K562 (cell line): Measurements from ENCODE around the gene PRTFDC1. TPM values are rescaled to one million over a fixed set of nuclear protein-coding genes. Genes with fewer than 3 reads are reported as not detected.

Experiments
- ARID1B ChIP-seq: fragments of 450-650 bp; IDR thresholded peaks from 2 replicates; pipeline ENCODE4 v1.6.1; 2016; ENCODE audit warnings: antibody characterized with exemption, mild to moderate bottlenecking, inconsistent platforms
- ARNT ChIP-seq, 2 experiments: fragments of 450-650 bp; IDR thresholded peaks; 2 replicates each; pipeline ENCODE4 v1.6.1; 2016; ENCODE audit warnings: mild to moderate bottlenecking in 1 of 2
- BACH1 ChIP-seq: fragments of 200-800 bp; sonication (Bioruptor generic); IDR thresholded peaks from 2 replicates; pipeline ENCODE4 v1.6.1; 2016; ENCODE audit warnings: missing genetic modification characterization, missing compliant biosample characterization
- CXXC5 ChIP-seq: fragments of 250-450 bp; sonication (Bioruptor Pico); IDR thresholded peaks from 2 replicates; pipeline ENCODE4 v1.8.0; 2022; ENCODE audit warnings: inconsistent platforms, mild to moderate bottlenecking, moderate library complexity
- ESRRA ChIP-seq: fragments of 450-650 bp; IDR thresholded peaks from 2 replicates; pipeline ENCODE4 v1.6.1; 2014; ENCODE audit warnings: low read depth, mild to moderate bottlenecking, moderate library complexity, borderline replicate concordance
- FOXK2 ChIP-seq, 2 experiments: fragments of 450-650 bp; IDR thresholded peaks in 1 of 2; conservative IDR thresholded peaks in 1 of 2; 2 replicates each; pipeline ENCODE4 v1.6.1; 2016; ENCODE audit warnings: low read depth in 2 of 2, mild to moderate bottlenecking in 1 of 2
- HDAC2 ChIP-seq: fragments of 450-650 bp; IDR thresholded peaks from 2 replicates; pipeline ENCODE4 v1.6.1; 2016; ENCODE audit warnings: mild to moderate bottlenecking
- MEIS2 ChIP-seq: fragments of 450-650 bp; IDR thresholded peaks from 2 replicates; pipeline ENCODE4 v1.6.1; 2014; ENCODE audit warnings: mild to moderate bottlenecking; ENCODE audit not compliant: partially characterized antibody
- RAD21 ChIP-seq, 2 experiments: fragments of 250-450 bp in 1 of 2; fragments of 450-650 bp in 1 of 2; sonication (Bioruptor Pico) in 1 of 2; formaldehyde crosslinking in 1 of 2; IDR thresholded peaks in 1 of 2; conservative IDR thresholded peaks in 1 of 2; 2 replicates each; pipeline versions ENCODE4 v1.4.0 to v1.8.0; 2020 to 2022; ENCODE audit warnings: mild to moderate bottlenecking in 2 of 2, moderate library complexity in 1 of 2
- SIRT6 ChIP-seq: IDR thresholded peaks from one replicate; pipeline ENCODE4 v1.6.1; 2012; ENCODE audit warnings: low read depth, mild to moderate bottlenecking, control low read depth, inconsistent platforms, low read length, moderate library complexity
- SOX6 ChIP-seq: fragments of 450-650 bp; IDR thresholded peaks from 2 replicates; pipeline ENCODE4 v1.6.1; 2014; ENCODE audit warnings: mild to moderate bottlenecking
- TCF7L2 ChIP-seq: fragments of 150-350 bp; IDR thresholded peaks from 2 replicates; pipeline ENCODE4 v1.6.1; 2016; ENCODE audit warnings: low read depth, mild to moderate bottlenecking, low read length, moderate library complexity
- YY1 ChIP-seq, 3 experiments: IDR thresholded peaks; 2 replicates each; pipeline ENCODE4 v1.6.1; 2011; ENCODE audit warnings: low read length in 2 of 3, mild to moderate bottlenecking in 2 of 3, moderate library complexity in 2 of 3, borderline replicate concordance in 1 of 3, control low read depth in 1 of 3, low read depth in 1 of 3; ENCODE audit not compliant: insufficient read depth in 3 of 3, insufficient replicate concordance in 2 of 3, control insufficient read depth in 1 of 3, insufficient read length in 1 of 3; ENCODE audit errors: extremely low read depth in 1 of 3
- ZNF175 ChIP-seq: fragments of 200-800 bp; sonication (Bioruptor generic); IDR thresholded peaks from 2 replicates; pipeline ENCODE4 v1.6.1; 2016; ENCODE audit warnings: low read depth, mild to moderate bottlenecking, missing genetic modification characterization, missing compliant biosample characterization
- ZNF263 ChIP-seq: sonication (generic); formaldehyde crosslinking; IDR thresholded peaks from 2 replicates; pipeline ENCODE4 v1.8.0; 2022; ENCODE audit warnings: mild to moderate bottlenecking, missing genetic modification reagents, borderline replicate concordance
- polyA plus RNA-seq, 8 experiments: library from polyadenylated mRNA; depleted of rRNA in 4 of 8; stranded (reverse) in 5 of 8; unstranded in 3 of 8; fragments of >200 nt; fragmentation: Nextera tagmentation in 2 of 8; fragmentation: Illumina TruSeq in 1 of 8; extraction: Ambion mirVana in 2 of 8; extraction: Trizol in 1 of 8; gene quantifications; 2 replicates each; pipeline versions ENCODE4 v1.2.1 to v1.2.3, GENCODE V29; 2011 to 2014; ENCODE audit warnings: inconsistent platforms in 1 of 8, missing spikeins in 1 of 8
- total RNA-seq, 7 experiments: library from RNA; depleted of rRNA in 6 of 7; stranded (reverse); fragments of >200 nt in 6 of 7; fragmentation: Illumina TruSeq in 2 of 7; extraction: Trizol in 2 of 7; gene quantifications; 2 replicates each; pipeline versions ENCODE4 v1.2.1 to v1.2.3, GENCODE V29; 2011 to 2021; ENCODE audit warnings: low replicate concordance in 1 of 7
- TF ChIP-seq, protein P1 (sequence below): sonication (generic); formaldehyde crosslinking; IDR thresholded peaks from 2 replicates; pipeline ENCODE4 v1.4.0; 2020; ENCODE audit warnings: mild to moderate bottlenecking, missing genetic modification reagents

Gene PRTFDC1
- total and polyA plus RNA-seq, 9 of the 15 experiments (the other 6 are each of a cell fraction or from before 2014, with no cell fraction given) = 7.0 to 27.6 (median 10.0) TPM

DNA sequence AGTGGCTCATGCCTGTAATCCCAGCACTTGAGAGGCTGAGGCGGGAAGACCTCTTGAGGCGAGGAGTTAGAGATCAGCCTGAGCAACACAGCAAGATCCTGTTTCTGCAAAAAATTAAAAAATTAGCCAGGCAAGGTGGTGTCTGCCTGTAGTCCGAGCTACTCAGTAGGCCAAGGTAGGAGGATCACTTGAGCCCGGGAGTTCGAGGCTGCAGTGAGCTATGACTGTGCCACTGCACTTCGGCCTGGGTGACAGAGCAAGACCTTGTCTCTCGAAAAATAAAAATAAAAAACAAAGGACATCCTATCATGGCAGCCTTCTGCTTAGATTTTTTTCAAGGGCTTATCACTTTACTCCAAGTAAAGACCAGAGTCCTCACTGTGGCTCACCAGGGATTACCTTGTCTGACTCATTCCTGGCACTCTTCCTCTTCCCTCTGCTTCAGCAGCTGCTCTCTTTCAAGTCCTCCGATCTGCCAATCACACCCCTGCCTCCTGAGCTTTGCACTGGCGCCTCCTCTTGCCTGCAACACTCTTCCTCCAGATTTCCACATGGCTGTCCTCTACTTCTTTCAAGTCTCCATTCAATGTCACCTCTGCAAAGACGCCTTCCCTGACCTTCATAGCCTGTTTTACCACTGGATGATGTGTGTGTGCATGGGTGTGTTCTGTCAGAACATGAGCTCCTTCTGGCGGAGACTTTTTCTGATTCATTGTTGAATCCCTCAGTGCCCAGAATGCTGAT lies 7.7 kb downstream of the PRTFDC1 start (continued):
- TF ChIP-seq SIRT6 (no peak), RAD21 (CRISPR knock-in tag; conservative IDR thresholded peaks at IDR 0.05 in 1 of 2, IDR thresholded peaks at IDR 0.05 in 1 of 2) (peak; percentile 40 to 65), MEIS2 (peak; percentile 74), ZNF263 (CRISPR knock-in tag) (peak; percentile 80; the same call in 1 of the 2 replicates), CXXC5 (no peak), ESRRA (peak; percentile 85), ARNT (IDR thresholded peaks at IDR 0.05) (peak; percentile 33 to 57; a peak in 1 of 4 replicates), HDAC2 (peak; percentile 79), ZNF175 (no peak), TCF7L2 (peak; percentile 68; the same call in 1 of the 2 replicates), ARID1B (peak; percentile 86), BACH1 (tag) (no peak), SOX6 (peak; percentile 37), YY1 (IDR thresholded peaks at IDR 0.05; ENCODE audit: borderline replicate concordance in 1 of 3, control insufficient read depth in 1 of 3, extremely low read depth in 1 of 3, insufficient read depth in 3 of 3, insufficient read length in 1 of 3, insufficient replicate concordance in 2 of 3, low read depth in 1 of 3, low read length in 2 of 3) (peak in 1 of 3 experiments; percentile 27), FOXK2 (conservative IDR thresholded peaks at IDR 0.05 in 1 of 2, IDR thresholded peaks at IDR 0.05 in 1 of 2; ENCODE audit: low read depth in 2 of 2) (0 out of 4 replicates have a peak, but pooled peaks of 1 of the 2 experiments have one; percentile 25)
- TF ChIP-seq, protein P1, sequence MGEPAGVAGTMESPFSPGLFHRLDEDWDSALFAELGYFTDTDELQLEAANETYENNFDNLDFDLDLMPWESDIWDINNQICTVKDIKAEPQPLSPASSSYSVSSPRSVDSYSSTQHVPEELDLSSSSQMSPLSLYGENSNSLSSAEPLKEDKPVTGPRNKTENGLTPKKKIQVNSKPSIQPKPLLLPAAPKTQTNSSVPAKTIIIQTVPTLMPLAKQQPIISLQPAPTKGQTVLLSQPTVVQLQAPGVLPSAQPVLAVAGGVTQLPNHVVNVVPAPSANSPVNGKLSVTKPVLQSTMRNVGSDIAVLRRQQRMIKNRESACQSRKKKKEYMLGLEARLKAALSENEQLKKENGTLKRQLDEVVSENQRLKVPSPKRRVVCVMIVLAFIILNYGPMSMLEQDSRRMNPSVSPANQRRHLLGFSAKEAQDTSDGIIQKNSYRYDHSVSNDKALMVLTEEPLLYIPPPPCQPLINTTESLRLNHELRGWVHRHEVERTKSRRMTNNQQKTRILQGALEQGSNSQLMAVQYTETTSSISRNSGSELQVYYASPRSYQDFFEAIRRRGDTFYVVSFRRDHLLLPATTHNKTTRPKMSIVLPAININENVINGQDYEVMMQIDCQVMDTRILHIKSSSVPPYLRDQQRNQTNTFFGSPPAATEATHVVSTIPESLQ (CRISPR knock-in tag) = no peak
